Measurements from ENCODE around the gene TOMM7. TPM values are rescaled to one million over a fixed set of nuclear protein-coding genes. Genes with fewer than 3 reads are reported as not detected.

Gene TOMM7
- total RNA-seq, 1 experiment from 2014 or later = 588 TPM

DNA sequence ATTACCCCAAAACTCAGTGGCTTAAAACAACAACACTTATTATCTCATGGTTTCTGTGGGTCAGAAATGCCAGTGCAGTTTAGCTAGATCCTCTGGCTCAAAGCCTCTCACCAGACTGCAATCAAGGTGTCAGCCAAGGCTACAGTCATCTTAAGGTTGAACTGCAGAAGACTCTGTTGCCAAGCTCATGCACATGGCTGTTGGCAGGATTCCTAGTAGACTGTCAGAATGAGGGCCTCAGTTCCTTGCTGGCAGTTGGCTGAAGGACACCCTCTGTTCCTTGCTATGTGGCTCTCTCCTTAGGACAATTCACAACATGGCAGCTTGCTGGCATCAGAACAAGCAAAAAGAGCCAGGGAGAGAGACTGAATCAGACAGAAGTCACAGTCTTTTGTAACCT lies 34.7 kb downstream of the TOMM7 start:
- ChIA-PET POLR2A (ENCODE audit: unreplicated experiment) (no interaction called here), CTCF (interaction anchor here (0.6 kb wide), 1 partner anchor 61 kb away, joined by 12 read pairs; the partner anchor contains the start of gene IL6)
- intact Hi-C loops (cut with micrococcal nuclease; ENCODE audit: unreplicated experiment) = no loop called here

DNA sequence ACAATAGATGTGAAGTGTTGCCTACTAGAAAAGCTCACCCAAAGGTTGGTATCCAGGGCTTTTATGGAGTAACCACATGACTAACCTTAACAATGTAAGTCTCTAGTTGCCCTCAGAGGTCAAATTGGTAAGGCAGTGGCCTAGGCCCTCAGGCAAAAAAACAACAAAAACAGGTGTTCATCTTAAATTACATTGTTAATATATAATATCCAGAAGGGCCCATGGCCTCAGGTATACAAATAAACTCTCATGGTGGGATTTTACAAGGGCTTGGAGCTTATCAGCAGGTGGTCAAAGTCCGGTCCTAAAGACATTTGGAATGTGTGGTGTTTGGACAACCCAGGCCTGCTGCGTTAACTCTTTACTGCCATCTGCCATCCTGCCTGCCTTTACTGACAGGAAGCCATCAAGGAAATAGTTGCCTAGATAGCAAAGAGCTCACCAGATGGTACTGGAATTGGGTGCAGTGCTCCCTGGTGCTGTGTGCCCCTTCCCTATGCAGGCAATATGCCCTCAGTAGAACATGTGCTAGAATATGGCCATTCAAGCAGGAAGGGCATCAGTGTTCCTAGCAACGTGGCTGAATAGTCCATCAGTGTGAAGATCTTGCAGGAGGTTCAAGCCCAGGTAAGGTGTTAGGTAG lies 36.2 kb downstream of the TOMM7 start:
- H3K9me2 ChIP-seq (ENCODE audit: insufficient read depth) = no peaks in the 10 kb centered on the region
- no peaks in the 10 kb centered on the region for H3K27me3 ChIP-seq (ENCODE audit: insufficient read depth, low read depth)
- no peak overlapping the region for H2AFZ ChIP-seq
- ChIA-PET POLR2A (ENCODE audit: unreplicated experiment) (interaction anchor here (0.6 kb wide), 1 partner anchor 243 kb away, joined by 4 read pairs; no protein-coding TSS in a partner anchor), CTCF (interaction anchor here (0.6 kb wide), 1 partner anchor 486 kb away, joined by 3 read pairs; no protein-coding TSS in a partner anchor)
- no peaks in the 10 kb centered on the region for H3K36me3 ChIP-seq (ENCODE audit: low read depth)
- BruUV-seq (replicated peaks) = no TSS peak
- H3K27ac ChIP-seq = no peak overlapping the region
- intact Hi-C loops (cut with micrococcal nuclease; ENCODE audit: unreplicated experiment) = no loop called here
- no peaks in the 10 kb centered on the region for H4K20me1 ChIP-seq (ENCODE audit: insufficient read depth)
- no peak overlapping the region for H3K4me2 ChIP-seq
- TF ChIP-seq EZH2 (IDR thresholded peaks at IDR 0.05; ENCODE audit: low read depth) = no peak
- TF ChIP-seq, protein P1, sequence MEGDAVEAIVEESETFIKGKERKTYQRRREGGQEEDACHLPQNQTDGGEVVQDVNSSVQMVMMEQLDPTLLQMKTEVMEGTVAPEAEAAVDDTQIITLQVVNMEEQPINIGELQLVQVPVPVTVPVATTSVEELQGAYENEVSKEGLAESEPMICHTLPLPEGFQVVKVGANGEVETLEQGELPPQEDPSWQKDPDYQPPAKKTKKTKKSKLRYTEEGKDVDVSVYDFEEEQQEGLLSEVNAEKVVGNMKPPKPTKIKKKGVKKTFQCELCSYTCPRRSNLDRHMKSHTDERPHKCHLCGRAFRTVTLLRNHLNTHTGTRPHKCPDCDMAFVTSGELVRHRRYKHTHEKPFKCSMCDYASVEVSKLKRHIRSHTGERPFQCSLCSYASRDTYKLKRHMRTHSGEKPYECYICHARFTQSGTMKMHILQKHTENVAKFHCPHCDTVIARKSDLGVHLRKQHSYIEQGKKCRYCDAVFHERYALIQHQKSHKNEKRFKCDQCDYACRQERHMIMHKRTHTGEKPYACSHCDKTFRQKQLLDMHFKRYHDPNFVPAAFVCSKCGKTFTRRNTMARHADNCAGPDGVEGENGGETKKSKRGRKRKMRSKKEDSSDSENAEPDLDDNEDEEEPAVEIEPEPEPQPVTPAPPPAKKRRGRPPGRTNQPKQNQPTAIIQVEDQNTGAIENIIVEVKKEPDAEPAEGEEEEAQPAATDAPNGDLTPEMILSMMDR (conservative IDR thresholded peaks at IDR 0.05) = no peak
- no peaks in the 10 kb centered on the region for H3K79me2 ChIP-seq (ENCODE audit: low read depth)
- no peak overlapping the region for H3K4me3 ChIP-seq
- H3F3A ChIP-seq (ENCODE audit: insufficient read depth, low read depth) = no peaks in the 10 kb centered on the region
- DNase-seq = peak in 1 of 2 experiments; percentile 61
- no peaks in the 10 kb centered on the region; the same call in 1 of the 2 replicates for H3K4me1 ChIP-seq (replicated peaks; ENCODE audit: insufficient read depth)
- no peaks in the 10 kb centered on the region for H3K9me3 ChIP-seq (ENCODE audit: insufficient read depth, low read depth)

More for the DNA sequence above, 34.7 kb downstream of the TOMM7 start:
- Histone ChIP-seq H3K4me2 (no peak overlapping the region), H3K4me3 (no peak overlapping the region), H3K9me2 (ENCODE audit: insufficient read depth) (no peaks in the 10 kb centered on the region), H2AFZ (no peak overlapping the region), H4K20me1 (ENCODE audit: insufficient read depth) (no peaks in the 10 kb centered on the region), H3K9me3 (ENCODE audit: insufficient read depth, low read depth) (no peaks in the 10 kb centered on the region), H3K36me3 (ENCODE audit: low read depth) (no peaks in the 10 kb centered on the region), H3K79me2 (ENCODE audit: low read depth) (no peaks in the 10 kb centered on the region), H3K27ac (no peak overlapping the region), H3K4me1 (replicated peaks; ENCODE audit: insufficient read depth) (no peaks in the 10 kb centered on the region; the same call in 1 of the 2 replicates), H3F3A (ENCODE audit: insufficient read depth, low read depth) (no peaks in the 10 kb centered on the region), H3K27me3 (ENCODE audit: insufficient read depth, low read depth) (no peaks in the 10 kb centered on the region)
- TF ChIP-seq EZH2 (IDR thresholded peaks at IDR 0.05; ENCODE audit: low read depth) = no peak
- TF ChIP-seq, protein P1 (conservative IDR thresholded peaks at IDR 0.05) = no peak
- no peak for DNase-seq
- no TSS peak for BruUV-seq (replicated peaks)

DNA sequence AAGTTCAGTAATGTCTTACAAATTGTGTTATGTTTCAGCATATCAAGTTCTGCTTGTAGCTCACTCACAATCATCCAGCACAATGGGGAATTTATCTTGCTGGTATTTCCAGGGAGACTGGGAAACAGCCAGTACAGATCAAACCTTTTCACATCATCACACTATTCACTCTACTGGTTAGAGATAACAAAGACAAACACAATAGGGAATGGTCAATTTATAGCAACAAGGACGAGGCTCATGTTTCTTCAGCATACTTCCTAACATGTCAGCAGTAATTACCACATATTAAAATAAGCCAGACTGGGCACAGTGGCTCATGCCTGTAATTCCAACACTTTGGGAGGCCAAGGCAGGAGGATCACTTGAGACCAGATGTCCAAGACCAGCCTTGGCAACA lies 38.3 kb downstream of the TOMM7 start:
- no peak overlapping the region for H3K27ac ChIP-seq
- no peaks in the 10 kb centered on the region; the same call in 1 of the 2 replicates for H3K4me1 ChIP-seq (replicated peaks; ENCODE audit: insufficient read depth)
- no peaks in the 10 kb centered on the region for H3K36me3 ChIP-seq (ENCODE audit: low read depth)
- H3K4me3 ChIP-seq = no peak overlapping the region
- no peaks in the 10 kb centered on the region for H3K79me2 ChIP-seq (ENCODE audit: low read depth)
- no peak overlapping the region for H2AFZ ChIP-seq
- H4K20me1 ChIP-seq (ENCODE audit: insufficient read depth) = no peaks in the 10 kb centered on the region
- POLR2A ChIA-PET (ENCODE audit: unreplicated experiment) = interaction anchor here (0.8 kb wide), 1 partner anchor 226 kb away, joined by 11 read pairs; no protein-coding TSS in a partner anchor
- no peak overlapping the region for H3K4me2 ChIP-seq
- intact Hi-C loops (cut with micrococcal nuclease; ENCODE audit: unreplicated experiment) = no loop called here
- H3F3A ChIP-seq (ENCODE audit: insufficient read depth, low read depth) = no peaks in the 10 kb centered on the region; the same call in 1 of the 2 replicates
- BruUV-seq (replicated peaks) = no TSS peak
- H3K27me3 ChIP-seq (ENCODE audit: insufficient read depth, low read depth) = no peaks in the 10 kb centered on the region
- CTCF ChIA-PET = no interaction called here
- no peak for DNase-seq
- TF ChIP-seq, protein P1 (conservative IDR thresholded peaks at IDR 0.05) = no peak
- TF ChIP-seq EZH2 (IDR thresholded peaks at IDR 0.05; ENCODE audit: low read depth) = no peak
- no peaks in the 10 kb centered on the region for H3K9me3 ChIP-seq (ENCODE audit: insufficient read depth, low read depth)
- H3K9me2 ChIP-seq (ENCODE audit: insufficient read depth) = no peaks in the 10 kb centered on the region

Data from PC-9 (cell line).